RWPE1 (cell line): ENCODE measurements around the gene KIF6.

Experiments
- CTCF ChIA-PET: fragments of 350-600 bp; sonication (Branson Sonifier 250); formaldehyde crosslinking; extraction: SDS; loops from one replicate; lab custom pipeline; 2021; lab: Yijun Ruan, JAX
- POLR2A ChIA-PET: fragments of 400-600 bp; formaldehyde crosslinking; extraction: SDS; loops from one replicate; lab custom pipeline; 2020; ENCODE audit warnings: antibody characterized with exemption; ENCODE audit not compliant: low non-redundant PET; lab: Yijun Ruan, JAX
- DNase-seq: peaks from one replicate; pipeline ENCODE4 v3.0.0; 2012; ENCODE audit warnings: low spot score
- H3K27ac ChIP-seq: fragments of 450-650 bp; 2 replicates; pipeline ENCODE4 v1.5.1; 2017
- TF ChIP-seq, protein P1 (sequence below): fragments of 450-650 bp; conservative IDR thresholded peaks from 2 replicates; pipeline ENCODE4 v1.5.1; 2017; ENCODE audit warnings: low read depth, mild to moderate bottlenecking

The KIF6 gene

DNA sequence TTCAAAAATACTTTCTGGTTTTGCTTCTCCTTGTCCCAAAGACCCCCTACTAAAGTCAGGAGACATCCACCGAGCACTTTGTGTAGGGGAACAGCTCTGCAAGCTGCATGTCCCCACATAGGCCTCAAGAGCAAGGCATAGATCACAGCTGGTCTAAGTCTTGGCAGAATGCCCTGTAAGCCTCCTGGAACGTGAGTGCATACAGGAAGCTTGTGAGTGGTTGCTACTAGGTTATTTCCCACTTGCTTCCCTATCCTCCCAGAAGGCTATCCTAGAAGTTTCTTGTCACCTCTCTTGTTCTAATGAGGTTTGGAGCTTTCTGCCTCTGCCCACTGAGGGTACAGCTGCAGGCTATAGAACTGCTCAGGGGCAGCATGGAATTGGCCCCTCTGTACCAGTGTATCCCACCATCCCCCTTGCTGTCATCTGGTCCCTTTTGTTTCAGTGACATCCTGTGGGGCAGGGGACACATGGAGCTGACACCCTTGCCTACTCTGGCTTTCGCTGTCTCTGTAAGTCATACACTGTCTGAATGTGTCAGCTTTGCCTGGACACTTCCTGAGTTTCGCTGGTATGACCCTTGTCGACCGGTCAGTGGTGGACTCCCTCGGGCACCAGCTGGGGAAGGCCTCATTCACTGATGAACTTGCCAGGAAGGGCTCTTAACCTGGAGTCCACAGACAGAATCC is 367.1 kb downstream of the KIF6 start:
- ChIA-PET POLR2A (no interaction called here), CTCF (interaction anchor here (0.5 to 1.4 kb wide), 3 partner anchors 12 to 25 kb away, joined by 3 to 5 read pairs (median 3); no protein-coding TSS in a partner anchor)
- H3K27ac ChIP-seq, result no peak overlapping the region
- TF ChIP-seq, protein P1, sequence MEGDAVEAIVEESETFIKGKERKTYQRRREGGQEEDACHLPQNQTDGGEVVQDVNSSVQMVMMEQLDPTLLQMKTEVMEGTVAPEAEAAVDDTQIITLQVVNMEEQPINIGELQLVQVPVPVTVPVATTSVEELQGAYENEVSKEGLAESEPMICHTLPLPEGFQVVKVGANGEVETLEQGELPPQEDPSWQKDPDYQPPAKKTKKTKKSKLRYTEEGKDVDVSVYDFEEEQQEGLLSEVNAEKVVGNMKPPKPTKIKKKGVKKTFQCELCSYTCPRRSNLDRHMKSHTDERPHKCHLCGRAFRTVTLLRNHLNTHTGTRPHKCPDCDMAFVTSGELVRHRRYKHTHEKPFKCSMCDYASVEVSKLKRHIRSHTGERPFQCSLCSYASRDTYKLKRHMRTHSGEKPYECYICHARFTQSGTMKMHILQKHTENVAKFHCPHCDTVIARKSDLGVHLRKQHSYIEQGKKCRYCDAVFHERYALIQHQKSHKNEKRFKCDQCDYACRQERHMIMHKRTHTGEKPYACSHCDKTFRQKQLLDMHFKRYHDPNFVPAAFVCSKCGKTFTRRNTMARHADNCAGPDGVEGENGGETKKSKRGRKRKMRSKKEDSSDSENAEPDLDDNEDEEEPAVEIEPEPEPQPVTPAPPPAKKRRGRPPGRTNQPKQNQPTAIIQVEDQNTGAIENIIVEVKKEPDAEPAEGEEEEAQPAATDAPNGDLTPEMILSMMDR, result no peak
- DNase-seq, result no peak

DNA sequence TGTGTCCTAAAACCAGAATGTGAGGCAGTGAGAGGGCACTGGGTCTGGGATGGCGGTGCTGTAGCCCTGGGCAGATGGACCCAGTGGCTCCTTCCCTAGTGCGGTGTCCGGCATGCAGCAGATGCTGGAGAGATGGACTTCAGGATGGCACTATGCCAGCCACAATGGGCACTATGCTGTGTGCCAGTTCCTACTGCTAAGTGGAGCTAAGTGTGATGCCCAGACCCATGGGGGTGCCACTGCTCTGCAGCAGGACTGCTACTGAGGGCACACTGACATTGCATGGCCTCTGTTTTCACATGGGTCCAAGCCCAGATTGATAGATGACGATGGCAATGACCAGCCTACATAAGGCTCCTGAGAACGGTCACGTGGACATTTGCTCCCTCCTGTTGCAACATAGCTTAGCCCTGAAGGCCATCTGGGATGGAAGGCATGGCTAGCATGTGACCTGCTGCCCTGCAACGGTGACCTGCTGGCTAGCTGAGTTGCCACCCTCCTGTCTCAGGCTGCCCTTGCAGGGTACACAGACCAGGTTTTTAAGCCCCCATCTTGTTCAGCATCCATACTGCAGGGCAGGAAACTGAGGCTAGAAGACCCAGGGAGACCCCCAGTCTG is 371.4 kb downstream of the KIF6 start:
- TF ChIP-seq, protein P1, result no peak
- no peak for DNase-seq
- ChIA-PET CTCF (interaction anchor here (1.4 kb wide), 1 partner anchor 8 kb away, joined by 3 read pairs; no protein-coding TSS in a partner anchor), POLR2A (no interaction called here)
- H3K27ac ChIP-seq, result no peak overlapping the region

DNA sequence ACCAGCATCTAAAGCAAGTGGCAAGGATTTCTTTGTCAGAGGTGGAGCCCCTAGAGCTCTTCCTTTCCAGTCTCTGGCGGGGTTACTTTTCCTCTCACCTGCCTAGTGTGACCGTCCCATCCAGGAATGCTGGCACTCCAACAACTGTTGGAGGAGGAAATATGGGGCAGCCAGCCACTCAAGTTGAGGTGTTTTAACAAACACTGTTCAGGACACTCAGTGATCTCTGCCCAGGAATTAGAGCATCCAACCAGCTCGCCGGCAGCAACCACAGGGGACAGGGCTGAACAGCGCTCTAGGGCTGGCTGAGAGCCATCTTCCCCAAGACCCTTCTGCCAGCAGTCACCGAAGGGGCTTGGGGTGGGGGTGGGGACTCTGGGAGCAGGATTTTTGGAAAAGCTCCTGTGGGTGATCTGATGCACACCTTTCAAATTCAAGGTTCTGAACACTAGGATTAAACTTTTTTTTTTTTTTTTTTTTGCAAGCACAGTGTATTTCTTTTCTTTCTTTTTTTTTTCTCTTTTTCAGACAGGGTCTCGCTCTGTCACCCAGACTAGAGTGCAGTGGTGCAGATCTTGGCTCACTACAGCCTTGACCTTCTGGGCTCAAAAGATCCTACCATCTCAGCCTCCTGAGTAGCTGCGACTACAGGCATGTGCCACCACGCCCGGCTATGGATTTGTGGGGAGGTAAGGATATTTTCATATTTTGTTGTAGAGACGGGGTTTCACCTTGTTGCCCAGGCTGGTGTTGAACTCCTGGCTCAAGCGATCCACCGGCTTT is 374.3 kb downstream of the KIF6 start:
- TF ChIP-seq, protein P1, result no peak
- POLR2A ChIA-PET, result no interaction called here

DNA sequence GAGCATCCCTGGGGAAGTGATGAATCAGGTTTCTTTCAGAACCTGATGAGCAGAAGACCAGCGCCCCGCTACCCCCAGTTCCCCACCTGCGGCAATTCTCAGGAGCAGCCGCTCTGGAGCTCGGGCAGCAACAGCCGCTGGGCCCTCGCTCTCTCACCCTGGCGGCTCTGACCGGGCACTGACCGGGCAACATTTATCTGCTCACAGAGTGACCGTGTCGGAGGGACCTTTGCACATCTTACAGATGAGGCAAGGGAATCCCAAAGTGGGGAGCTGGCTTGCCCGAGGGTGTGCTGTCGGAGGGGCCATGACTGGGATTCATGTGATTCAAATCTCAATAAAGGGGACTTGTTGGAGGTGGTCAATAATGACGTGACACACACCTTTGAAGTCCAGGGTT is 376.5 kb downstream of the KIF6 start:
- TF ChIP-seq, protein P1, result no peak
- DNase-seq, result no peak
- CTCF ChIA-PET, result interaction anchor here (0.6 to 1.2 kb wide), 4 partner anchors 8 to 1529 kb away, joined by 3 to 4 read pairs (median 3); no protein-coding TSS in a partner anchor
- no peak overlapping the region for H3K27ac ChIP-seq
- POLR2A ChIA-PET, result no interaction called here

More for the DNA sequence above, 374.3 kb downstream of the KIF6 start:
- H3K27ac ChIP-seq, result no peak overlapping the region
- CTCF ChIA-PET, result no interaction called here
- DNase-seq, result no peak

DNA sequence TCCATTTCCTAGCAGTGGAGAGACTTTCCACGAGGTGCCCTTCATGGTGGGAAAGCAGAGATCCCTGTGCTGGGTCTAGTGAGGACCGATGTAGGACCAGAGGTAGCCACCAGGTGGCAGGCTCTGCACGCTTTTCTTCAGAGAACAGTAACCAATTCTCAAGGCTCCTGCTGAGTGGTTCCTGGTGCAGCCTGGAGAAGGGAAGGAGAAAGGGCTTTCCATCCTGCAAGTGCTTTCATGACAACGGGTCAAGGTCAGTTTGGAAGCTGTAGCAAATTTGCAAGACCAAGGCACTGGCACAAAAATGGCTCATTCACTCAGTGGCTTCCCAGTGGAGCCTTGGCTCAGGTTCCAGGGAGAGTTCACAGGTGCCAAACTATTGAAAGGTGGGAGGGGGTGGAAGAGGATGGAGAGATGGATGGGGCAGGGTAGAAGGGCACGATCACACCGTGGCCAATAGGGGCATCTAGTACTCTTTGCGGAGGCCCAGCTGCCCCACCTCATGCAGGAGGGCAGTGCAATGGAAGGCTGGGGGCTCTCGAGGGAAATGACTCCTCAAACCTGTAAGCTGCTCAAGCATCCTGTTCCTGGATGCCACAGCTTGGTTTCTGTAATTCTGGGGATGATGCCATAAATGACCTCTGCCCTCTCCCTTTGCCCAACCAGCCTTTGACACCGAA is 377.2 kb downstream of the KIF6 start:
- TF ChIP-seq, protein P1, result peak; percentile 86
- ChIA-PET CTCF (interaction anchor here (0.6 to 1.2 kb wide), 5 partner anchors 9 to 1529 kb away, joined by 3 to 4 read pairs (median 3); no protein-coding TSS in a partner anchor), POLR2A (no interaction called here)
- no peak overlapping the region for H3K27ac ChIP-seq
- peak; percentile 80 for DNase-seq
